GM12864 (cell line): Measurements from ENCODE around the gene EGLN1.
A peak's percentile ranks its signal among the peaks of the same experiment; 100 is the strongest.
"Not testable (repeated sequence)": the region's sequence is repeated elsewhere in the genome, so short reads cannot be mapped to it uniquely, and the experiment has no call there.

Experiments used
- DNase-seq: peaks from one replicate; pipeline ENCODE4 v3.0.0-alpha.2; 2011; ENCODE audit warnings: low read depth
- H3K4me3 ChIP-seq: 2 replicates; pipeline ENCODE4 v1.5.1; 2011; ENCODE audit warnings: mild to moderate bottlenecking, low read depth, low read length, control low read depth
- TF ChIP-seq, protein P1 (sequence below): IDR thresholded peaks from 2 replicates; pipeline ENCODE4 v1.5.1; 2011; ENCODE audit warnings: low read depth, mild to moderate bottlenecking, moderate library complexity, low read length, control low read depth, inconsistent platforms; ENCODE audit errors: missing control alignments

The EGLN1 gene

DNA sequence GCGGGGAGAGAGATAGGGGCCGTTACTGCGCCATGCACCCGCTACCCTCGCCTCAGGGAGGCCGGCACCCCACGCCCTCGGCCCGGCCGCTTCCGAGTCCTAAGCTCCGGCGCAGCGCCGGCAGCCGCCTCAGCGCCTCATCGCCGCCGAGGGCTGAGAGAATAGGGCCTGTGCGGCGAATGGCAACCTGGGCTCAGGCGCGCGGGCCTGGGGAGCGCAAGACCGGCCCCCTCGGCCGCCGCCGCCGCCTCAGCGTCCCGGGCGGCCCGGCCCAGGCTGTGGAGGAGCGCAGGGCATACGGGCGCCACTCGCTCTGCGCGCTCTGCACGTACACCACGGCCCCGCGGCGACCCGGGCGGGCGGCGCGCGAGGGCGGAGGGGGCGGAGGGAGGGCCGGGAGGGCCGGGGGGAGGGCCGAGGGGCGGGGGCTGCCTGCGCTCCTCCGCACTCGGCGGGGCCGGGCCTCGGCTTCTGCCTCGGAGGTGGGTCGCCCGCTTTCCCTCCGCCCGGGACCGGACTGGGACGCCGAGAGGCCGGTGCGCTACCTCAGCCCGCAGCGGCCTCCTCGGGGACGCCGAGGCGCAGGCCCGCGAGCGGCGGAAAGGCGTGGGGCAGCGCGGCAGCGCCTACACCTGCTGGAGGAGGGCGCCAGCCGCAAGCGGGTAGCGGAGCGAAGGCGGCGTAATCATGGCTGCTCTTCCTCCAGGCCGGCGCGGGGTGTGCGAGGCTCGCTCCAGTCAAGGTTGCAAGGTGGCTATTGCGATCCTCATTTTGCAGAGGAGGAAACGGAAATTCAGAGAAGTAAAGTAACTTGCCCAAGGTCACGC is at the start of gene EGLN1:
Gene EGLN1, minus strand, starts transcription at position 317 of the 827 bp plus-strand sequence. CDS start 399 bp downstream, outside the sequence.
- H3K4me3 ChIP-seq, result peak within 1 kb of the TSS; percentile 100
- TF ChIP-seq, protein P1, sequence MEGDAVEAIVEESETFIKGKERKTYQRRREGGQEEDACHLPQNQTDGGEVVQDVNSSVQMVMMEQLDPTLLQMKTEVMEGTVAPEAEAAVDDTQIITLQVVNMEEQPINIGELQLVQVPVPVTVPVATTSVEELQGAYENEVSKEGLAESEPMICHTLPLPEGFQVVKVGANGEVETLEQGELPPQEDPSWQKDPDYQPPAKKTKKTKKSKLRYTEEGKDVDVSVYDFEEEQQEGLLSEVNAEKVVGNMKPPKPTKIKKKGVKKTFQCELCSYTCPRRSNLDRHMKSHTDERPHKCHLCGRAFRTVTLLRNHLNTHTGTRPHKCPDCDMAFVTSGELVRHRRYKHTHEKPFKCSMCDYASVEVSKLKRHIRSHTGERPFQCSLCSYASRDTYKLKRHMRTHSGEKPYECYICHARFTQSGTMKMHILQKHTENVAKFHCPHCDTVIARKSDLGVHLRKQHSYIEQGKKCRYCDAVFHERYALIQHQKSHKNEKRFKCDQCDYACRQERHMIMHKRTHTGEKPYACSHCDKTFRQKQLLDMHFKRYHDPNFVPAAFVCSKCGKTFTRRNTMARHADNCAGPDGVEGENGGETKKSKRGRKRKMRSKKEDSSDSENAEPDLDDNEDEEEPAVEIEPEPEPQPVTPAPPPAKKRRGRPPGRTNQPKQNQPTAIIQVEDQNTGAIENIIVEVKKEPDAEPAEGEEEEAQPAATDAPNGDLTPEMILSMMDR, result peak; percentile 40
- DNase-seq, result peak; percentile 62

DNA sequence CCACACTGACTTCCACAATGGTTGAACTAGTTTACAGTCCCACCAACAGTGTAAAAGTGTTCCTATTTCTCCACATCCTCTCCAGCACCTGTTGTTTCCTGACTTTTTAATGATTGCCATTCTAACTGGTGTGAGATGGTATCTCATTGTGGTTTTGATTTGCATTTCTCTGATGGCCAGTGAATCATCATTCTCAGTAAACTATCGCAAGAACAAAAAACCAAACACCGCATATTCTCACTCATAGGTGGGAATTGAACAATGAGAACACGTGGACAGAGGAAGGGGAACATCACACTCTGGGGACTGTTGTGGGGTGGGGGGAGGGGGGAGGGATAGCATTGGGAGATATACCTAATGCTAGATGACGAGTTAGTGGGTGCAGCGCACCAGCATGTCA is 49.4 kb upstream of the EGLN1 start:
- not testable (repeated sequence) for H3K4me3 ChIP-seq, DNase-seq

DNA sequence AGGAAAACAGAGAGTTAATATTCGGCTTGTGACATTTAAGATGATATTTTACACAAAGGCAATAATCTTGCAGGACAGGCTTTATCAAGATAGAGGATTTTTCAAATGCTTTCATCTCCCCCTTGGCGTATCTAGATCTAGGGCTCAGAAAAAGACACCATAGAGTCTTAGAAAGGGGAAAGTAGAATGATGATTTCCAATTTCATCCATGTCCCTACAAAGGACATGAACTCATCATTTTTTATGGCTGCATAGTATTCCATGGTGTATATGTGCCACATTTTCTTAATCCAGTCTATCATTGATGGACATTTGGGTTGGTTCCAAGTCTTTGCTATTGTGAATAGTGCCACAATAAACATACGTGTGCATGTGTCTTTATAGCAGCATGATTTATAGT is 48.9 kb upstream of the EGLN1 start:
- H3K4me3 ChIP-seq, DNase-seq: not testable (repeated sequence)

DNA sequence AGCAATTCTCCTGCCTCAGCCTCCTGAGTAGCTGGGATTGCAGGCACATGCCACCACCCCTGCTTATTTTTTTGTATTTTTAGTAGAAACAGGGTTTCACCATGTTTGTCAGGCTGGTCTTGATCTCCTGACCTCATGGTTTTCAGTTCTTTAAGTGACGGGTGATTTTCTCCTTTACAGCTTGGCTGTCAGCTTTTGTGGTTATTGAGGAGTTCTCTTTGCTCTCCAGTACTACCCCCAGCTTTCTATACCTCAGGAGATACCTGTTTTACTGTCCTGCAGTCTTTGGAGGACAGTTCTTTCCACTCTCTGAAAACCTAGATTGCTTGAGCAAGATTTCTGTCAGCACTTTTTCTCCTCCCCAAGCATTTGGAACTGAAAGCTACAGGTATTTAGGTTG is 45.9 kb upstream of the EGLN1 start:
- DNase-seq, result no peak
- TF ChIP-seq, protein P1, result no peak
- no peak overlapping the region for H3K4me3 ChIP-seq

DNA sequence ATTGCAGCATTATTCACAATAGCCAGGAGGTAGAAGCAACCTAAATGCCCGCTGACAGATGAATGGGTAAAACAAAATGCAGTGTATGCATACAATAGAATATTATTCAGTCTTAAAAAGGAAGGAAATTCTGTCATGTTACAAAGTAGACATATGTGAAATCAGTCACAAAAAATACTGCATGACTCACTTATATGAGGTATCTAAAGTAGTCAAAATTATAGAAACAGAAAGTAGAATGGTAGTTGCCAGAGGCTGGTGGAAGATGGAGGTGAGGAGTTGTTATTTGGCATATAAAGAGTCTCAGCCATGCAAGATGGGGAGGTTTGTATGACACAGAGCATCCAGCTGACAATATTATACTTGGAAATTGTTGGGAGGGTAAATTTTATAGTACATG is 43.0 kb upstream of the EGLN1 start:
- no peak for DNase-seq
- TF ChIP-seq, protein P1, result no peak
- no peak overlapping the region for H3K4me3 ChIP-seq

DNA sequence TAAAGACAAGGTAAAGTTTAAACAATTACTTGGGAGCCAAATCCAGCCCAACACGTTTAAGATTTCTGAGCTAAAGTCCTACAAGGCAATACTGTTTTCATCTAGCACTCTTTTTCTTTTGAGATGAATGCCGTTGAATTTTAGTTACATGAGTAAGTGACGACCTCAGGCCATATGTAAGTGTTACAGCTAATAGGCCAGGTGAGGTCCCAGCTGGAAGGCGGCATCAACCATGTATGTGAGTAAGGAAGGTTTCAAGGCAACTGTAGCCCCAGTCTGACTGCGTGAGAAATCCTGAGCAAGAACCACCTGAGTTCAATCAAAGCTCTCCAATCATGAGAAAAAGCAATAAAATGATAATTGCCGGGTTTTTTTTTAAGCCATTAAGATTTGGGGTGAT is 41.5 kb upstream of the EGLN1 start:
- TF ChIP-seq, protein P1, result no peak
- no peak for DNase-seq
- H3K4me3 ChIP-seq, result no peak overlapping the region

DNA sequence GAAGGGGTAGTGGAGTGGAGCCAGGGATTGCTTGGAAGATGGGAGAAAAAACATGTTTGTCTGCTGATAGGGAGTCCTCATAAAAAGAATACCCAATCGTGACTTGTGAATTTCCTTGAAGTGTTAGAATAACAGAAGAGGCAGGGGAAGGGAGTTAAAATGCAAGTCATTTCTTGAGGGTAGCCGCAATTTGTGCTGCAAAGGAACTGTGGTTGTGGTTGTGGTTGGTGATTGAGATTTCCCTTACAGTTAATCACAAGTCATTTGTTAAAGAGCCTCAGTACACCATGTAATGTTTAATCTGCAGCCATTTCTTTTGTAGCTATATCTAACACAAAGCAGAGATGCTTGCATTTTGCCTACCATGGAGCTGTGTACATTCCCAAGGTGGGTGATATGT is 38.5 kb upstream of the EGLN1 start:
- TF ChIP-seq, protein P1, result no peak
- no peak overlapping the region for H3K4me3 ChIP-seq

DNA sequence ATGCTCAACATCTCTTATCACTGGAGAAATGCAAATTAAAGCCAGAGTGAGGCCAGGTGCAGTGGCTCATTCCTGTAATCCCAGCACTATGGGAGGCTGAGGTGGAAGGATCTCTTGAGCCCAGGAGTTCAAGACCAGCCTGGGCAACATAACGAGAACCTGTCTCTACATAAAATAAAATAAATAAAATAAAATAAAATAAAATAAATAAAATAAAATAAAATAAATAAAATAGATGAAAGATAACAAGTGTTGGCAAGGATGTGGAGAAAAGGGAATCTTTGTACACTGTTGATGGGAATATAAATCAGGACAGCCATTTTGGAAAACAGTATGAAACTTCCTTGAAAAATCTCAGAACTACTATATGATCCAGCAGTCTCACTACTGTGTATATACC is 37.4 kb upstream of the EGLN1 start:
- not testable (repeated sequence) for DNase-seq

More for the DNA sequence above, 38.5 kb upstream of the EGLN1 start:
- DNase-seq, result peak; percentile 24

DNA sequence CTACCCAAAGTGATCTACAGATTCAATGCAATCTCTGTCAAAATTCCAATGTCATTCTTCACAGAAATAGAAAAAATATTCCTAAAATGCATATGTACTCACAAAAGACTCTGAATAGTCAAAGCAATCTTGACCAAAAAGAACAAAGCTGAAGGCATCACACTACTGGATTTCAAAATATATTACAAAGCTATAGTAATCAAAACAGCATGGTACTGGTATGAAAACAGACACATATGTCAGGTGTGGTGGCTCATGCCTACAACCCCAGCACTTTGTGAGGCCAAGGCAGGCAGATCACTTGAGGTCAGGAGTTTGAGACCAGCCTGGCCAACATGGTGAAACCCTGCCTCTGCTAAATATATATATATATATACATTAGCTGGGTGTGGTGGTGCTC is 35.9 kb upstream of the EGLN1 start:
- H3K4me3 ChIP-seq, DNase-seq: not testable (repeated sequence)

More for the DNA sequence above, 37.4 kb upstream of the EGLN1 start:
- not testable (repeated sequence) for H3K4me3 ChIP-seq

DNA sequence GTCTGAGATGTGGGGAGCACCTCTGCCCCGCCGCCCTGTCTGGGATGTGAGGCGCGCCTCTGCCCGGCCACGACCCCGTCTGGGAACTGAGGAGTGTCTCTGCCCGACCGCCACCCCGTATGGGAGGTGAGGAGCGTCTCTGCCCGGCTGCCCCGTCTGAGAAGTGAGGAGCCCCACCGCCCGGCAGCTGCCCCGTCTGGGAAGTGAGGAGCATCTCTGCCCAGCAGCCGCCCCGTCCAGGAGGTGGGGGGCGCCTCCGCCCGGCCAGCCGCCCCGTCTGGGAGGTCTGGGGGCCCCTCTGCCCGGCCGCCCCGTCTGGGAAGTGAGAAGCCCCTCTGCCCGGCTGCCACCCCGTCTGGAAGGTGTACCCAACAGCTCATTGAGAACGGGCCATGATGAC is 32.0 kb upstream of the EGLN1 start:
- H3K4me3 ChIP-seq, DNase-seq: not testable (repeated sequence)
